Small intestine (tissue), 7 donors: ENCODE data around the gene PITHD1. TPM values are rescaled to one million over a fixed set of nuclear protein-coding genes. Genes with fewer than 3 reads are reported as not detected.
A peak's percentile ranks its signal among the peaks of the same experiment; 100 is the strongest.

ENCODE experiments used
- DNase-seq, 2 donors: peaks; one replicate each; pipeline versions ENCODE4 v3.0.0 to v3.0.0-alpha.2; 2013
- FAIRE-seq: peaks from 2 replicates; lab custom pipeline; 2012; peaks lifted over from hg19 to GRCh38; lab: Jason Lieb, UNC
- H3K27ac ChIP-seq, 3 donors: one replicate each; pipeline ENCODE4 v1.5.1; 2013; ENCODE audit warnings: low read length in 2 of 3, mild to moderate bottlenecking in 2 of 3, control low read depth in 1 of 3, inconsistent platforms in 1 of 3, low read depth in 1 of 3, moderate library complexity in 1 of 3
- H3K27me3 ChIP-seq, 3 donors: one replicate each; pipeline ENCODE4 v1.6.1; 2013; ENCODE audit warnings: low read length in 3 of 3, inconsistent platforms in 1 of 3; ENCODE audit not compliant: control insufficient read depth in 3 of 3, insufficient read depth in 3 of 3
- H3K36me3 ChIP-seq, 3 donors: one replicate each; pipeline ENCODE4 v1.6.1; 2013; ENCODE audit warnings: low read length in 3 of 3, inconsistent platforms in 1 of 3, low read depth in 1 of 3, mild to moderate bottlenecking in 1 of 3, moderate library complexity in 1 of 3; ENCODE audit not compliant: control insufficient read depth in 3 of 3, insufficient read depth in 2 of 3
- H3K4me1 ChIP-seq, 3 donors: one replicate each; pipeline ENCODE4 v1.6.1; 2013; ENCODE audit warnings: low read length in 2 of 3, inconsistent platforms in 1 of 3, low read depth in 1 of 3, mild to moderate bottlenecking in 1 of 3, moderate library complexity in 1 of 3; ENCODE audit not compliant: control insufficient read depth in 3 of 3, insufficient read depth in 2 of 3
- H3K4me3 ChIP-seq, 3 donors: one replicate each; pipeline ENCODE4 v1.5.1; 2013; ENCODE audit warnings: low read length in 3 of 3, control low read depth in 1 of 3, inconsistent platforms in 1 of 3, low read depth in 1 of 3, mild to moderate bottlenecking in 1 of 3, moderate library complexity in 1 of 3
- H3K9me3 ChIP-seq, 2 donors: one replicate each; pipeline ENCODE4 v1.6.1; 2013; ENCODE audit warnings: low read depth in 1 of 2, low read length in 1 of 2; ENCODE audit not compliant: control insufficient read depth in 2 of 2, insufficient read depth in 1 of 2
- WGBS, 3 donors: extraction: QIAGEN DNeasy Blood & Tissue Kit; methylation state at CpG; one replicate each; pipeline ENCODE4 v1.1.7; 2013; 5-methylcytosine and 5-hydroxymethylcytosine counted together
- polyA plus RNA-seq, 4 donors: library from polyadenylated mRNA; stranded (reverse) in 3 of 4; unstranded in 1 of 4; fragments of 200-250 nt in 3 of 4; fragments of 120-200 nt in 1 of 4; gene quantifications; one replicate each; pipeline versions ENCODE4 v1.2.1 to v1.2.3, GENCODE V29; 2013
- donor health status: healthy with polysubstance abuse.
- donor health status: control.
- donor health status: control.
- donor health status: Bipolar disorder and iron deficiency.
- donor health status: healthy.

Gene PITHD1
- polyA plus RNA-seq, 4 donors: 32.4 to 60.1 (median 48.4) TPM

- FAIRE-seq (no peak), DNase-seq (no peak)
- Histone ChIP-seq H3K36me3 (peaks cover 38 to 71% (median 47%) of the 10 kb centered on the region in 3 donors), H3K9me3 (no peaks in the 10 kb centered on the region), H3K4me3 (no peak overlapping the region), H3K27ac (no peak overlapping the region), H3K27me3 (no peaks in the 10 kb centered on the region), H3K4me1 (no peaks in the 10 kb centered on the region)
- 56 to 62% (median 59%) methylated on average over 4 of the region's 4 CpGs for WGBS, 3 donors
Measured at GRCh38 chr1:23759277-23759676, 18.9 kb upstream of the PITHD1 start.

GRCh38 chr1:23763041-23763577, 15.1 kb upstream of the PITHD1 start:
- no peaks in the 10 kb centered on the region for H3K4me1 ChIP-seq
- no peaks in the 10 kb centered on the region for H3K27me3 ChIP-seq
- no peak for FAIRE-seq
- no peak overlapping the region for H3K27ac ChIP-seq
- no peak for DNase-seq
- H3K4me3 ChIP-seq: no peak overlapping the region
- H3K36me3 ChIP-seq: peaks cover 21 to 61% (median 24%) of the 10 kb centered on the region in 3 donors
- whole genome bisulfite sequencing, 3 donors: 86 to 90% (median 88%) methylated on average over 7 of the region's 7 CpGs
- H3K9me3 ChIP-seq: no peaks in the 10 kb centered on the region

DNA sequence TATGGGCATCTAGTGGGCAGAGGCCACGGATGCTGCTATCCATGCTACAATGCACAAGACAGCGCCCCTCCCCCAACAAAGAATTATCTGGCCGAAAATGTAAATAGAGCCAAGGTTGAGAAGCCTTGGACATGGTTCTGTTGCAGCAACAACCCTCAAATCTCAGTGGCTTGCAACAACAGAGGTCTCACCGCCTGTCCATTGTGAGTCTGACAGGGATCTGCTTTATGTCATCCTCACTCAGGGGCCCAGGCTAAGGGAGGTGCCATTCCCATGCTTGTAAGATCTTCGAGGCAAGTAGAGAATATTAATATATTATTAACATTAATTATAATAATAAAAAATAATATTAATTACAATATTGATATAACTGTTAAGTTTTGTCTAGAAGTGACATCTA, 9.5 kb upstream of the PITHD1 start:
- peaks cover 0 to 46% (median 2%) of the 10 kb centered on the region in 3 donors for H3K36me3 ChIP-seq
- FAIRE-seq (no peak), DNase-seq (no peak)
- WGBS, 3 donors: 80 to 84% (median 82%) methylated on average over 5 of the region's 5 CpGs
- H3K27ac ChIP-seq: no peak overlapping the region
- no peaks in the 10 kb centered on the region for H3K9me3 ChIP-seq
- H3K4me3 ChIP-seq: no peak overlapping the region
- H3K4me1 ChIP-seq: peaks cover 0 to 3% (median 0%) of the 10 kb centered on the region in 3 donors
- no peaks in the 10 kb centered on the region for H3K27me3 ChIP-seq

- Histone ChIP-seq H3K36me3 (peaks cover 0 to 25% (median 2%) of the 10 kb centered on the region in 3 donors), H3K27me3 (no peaks in the 10 kb centered on the region), H3K4me1 (peaks cover 0 to 20% (median 1%) of the 10 kb centered on the region in 3 donors), H3K4me3 (no peak overlapping the region), H3K27ac (no peak overlapping the region), H3K9me3 (no peaks in the 10 kb centered on the region)
- FAIRE-seq (no peak), DNase-seq (peak; percentile 83 to 88)
- WGBS, 3 donors: 17 to 22% (median 19%) methylated on average over 14 of the region's 14 CpGs
Measured at GRCh38 chr1:23772049-23772853, 6.0 kb upstream of the PITHD1 start.

- Histone ChIP-seq H3K36me3 (peaks cover 0 to 21% (median 2%) of the 10 kb centered on the region in 3 donors), H3K27me3 (no peaks in the 10 kb centered on the region), H3K9me3 (no peaks in the 10 kb centered on the region), H3K27ac (no peak overlapping the region), H3K4me3 (no peak overlapping the region), H3K4me1 (peaks cover 0 to 21% (median 2%) of the 10 kb centered on the region in 3 donors)
- DNase-seq (no peak), FAIRE-seq (no peak)
- 84 to 90% (median 86%) methylated on average over 10 of the region's 10 CpGs for WGBS, 3 donors
Measured at GRCh38 chr1:23772854-23773242, 5.4 kb upstream of the PITHD1 start.

- Histone ChIP-seq H3K27ac (peak overlapping the region in 1 of 3 donors; percentile 45), H3K27me3 (no peaks in the 10 kb centered on the region), H3K4me3 (no peak overlapping the region), H3K36me3 (peaks cover 0 to 13% (median 0%) of the 10 kb centered on the region in 3 donors), H3K4me1 (peaks cover 2 to 26% (median 3%) of the 10 kb centered on the region in 3 donors), H3K9me3 (no peaks in the 10 kb centered on the region)
- WGBS, 3 donors: 70 to 76% (median 73%) methylated on average over 6 of the region's 6 CpGs
- FAIRE-seq (no peak), DNase-seq (peak in 1 of 2 donors; percentile 49)
Measured at GRCh38 chr1:23774174-23774880, 3.9 kb upstream of the PITHD1 start.

DNA sequence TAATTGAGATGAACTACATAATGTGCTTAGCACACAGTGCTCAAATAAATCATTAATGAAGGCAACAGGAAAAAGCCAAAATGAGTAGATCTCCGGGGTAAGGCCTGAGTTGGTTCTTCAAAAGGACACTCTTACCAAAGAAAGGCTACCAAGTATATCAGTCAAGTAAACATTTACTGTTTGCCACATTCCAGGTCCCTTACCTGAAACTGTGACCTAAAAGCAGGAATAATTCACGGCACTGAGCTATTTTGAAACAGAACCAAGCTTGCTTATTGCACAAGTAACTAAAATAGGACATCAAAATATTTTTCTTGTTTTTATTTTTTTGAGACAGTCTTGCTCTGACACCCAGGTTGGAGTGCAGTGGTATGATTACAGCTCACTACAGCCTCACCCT, 2.0 kb upstream of the PITHD1 start:
- peaks cover 2 to 34% (median 8%) of the 10 kb centered on the region in 3 donors for H3K4me1 ChIP-seq
- FAIRE-seq: no peak
- 69 to 78% (median 78%) methylated on average over 2 of the region's 2 CpGs for WGBS, 3 donors

DNA sequence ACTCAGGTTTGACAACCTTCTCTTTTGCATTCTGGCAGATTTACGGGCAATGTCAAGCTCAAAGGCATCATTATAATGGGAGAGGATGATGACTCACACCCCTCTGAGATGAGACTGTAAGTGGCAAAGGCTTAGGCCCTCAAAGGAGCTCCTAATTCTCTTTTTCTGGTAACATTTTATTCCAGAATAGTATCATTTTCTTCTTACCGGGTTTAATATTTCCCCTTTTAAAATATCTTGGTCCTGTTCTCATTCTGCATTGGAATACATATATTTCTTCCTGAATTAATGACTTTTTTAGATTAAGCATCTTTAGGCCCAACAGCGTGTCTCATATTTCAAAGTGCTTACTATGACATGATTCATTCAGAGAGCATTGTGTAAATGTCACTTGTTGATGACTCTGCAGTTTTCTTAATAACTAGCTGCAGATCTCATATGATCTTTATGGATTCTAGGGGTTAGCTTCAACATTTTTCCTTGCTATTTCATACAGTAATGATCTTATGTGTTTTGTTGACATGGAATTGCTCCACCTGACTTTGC, 1.7 kb downstream of the PITHD1 start:
- 61 to 67% (median 63%) methylated on average over 3 of the region's 3 CpGs for WGBS, 3 donors
- no peaks in the 10 kb centered on the region for H3K9me3 ChIP-seq
- no peaks in the 10 kb centered on the region for H3K27me3 ChIP-seq
- H3K36me3 ChIP-seq: peaks cover 0 to 26% (median 2%) of the 10 kb centered on the region in 3 donors
- FAIRE-seq (no peak), DNase-seq (peak in 1 of 2 donors; percentile 36)
- H3K27ac ChIP-seq: peak overlapping the region in 1 of 3 donors; percentile 42
- H3K4me1 ChIP-seq: peaks cover 2 to 20% (median 8%) of the 10 kb centered on the region in 3 donors
- H3K4me3 ChIP-seq: no peak overlapping the region

More for the DNA sequence above, 2.0 kb upstream of the PITHD1 start:
- H3K27ac ChIP-seq: no peak overlapping the region
- H3K9me3 ChIP-seq: no peaks in the 10 kb centered on the region
- DNase-seq: no peak
- no peak overlapping the region for H3K4me3 ChIP-seq
- H3K36me3 ChIP-seq: peaks cover 0 to 13% (median 0%) of the 10 kb centered on the region in 3 donors
- no peaks in the 10 kb centered on the region for H3K27me3 ChIP-seq
